HG03095 (cell line): ENCODE measurements around the gene MTMR6.

Source experiments
- ATAC-seq: cut with Tn5 transposase; IDR thresholded peaks from one replicate; pipeline ENCODE4 v1.9.1; 2021; ENCODE audit warnings: moderate library complexity; ENCODE audit not compliant: unreplicated experiment

The MTMR6 gene

DNA sequence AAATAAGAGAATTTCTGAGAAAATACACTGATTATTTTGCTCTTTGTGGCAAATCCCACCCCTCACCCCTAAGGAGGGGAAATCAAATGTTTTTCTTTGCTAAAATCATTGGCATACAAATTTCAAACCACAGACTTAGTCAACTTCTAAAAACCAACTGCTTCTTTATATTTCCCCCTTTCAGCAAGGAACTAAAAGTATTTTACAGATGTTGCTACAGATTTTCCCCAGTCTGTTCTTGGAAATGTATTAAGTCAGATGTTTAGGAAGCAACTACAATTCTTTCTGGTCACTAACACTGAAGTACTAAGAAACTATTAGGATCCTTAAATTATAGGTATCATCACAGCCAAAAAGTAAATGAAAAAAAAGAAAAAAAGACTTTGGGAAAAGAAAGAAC, 6.9 kb downstream of the MTMR6 start:
- ATAC-seq, result no peak

DNA sequence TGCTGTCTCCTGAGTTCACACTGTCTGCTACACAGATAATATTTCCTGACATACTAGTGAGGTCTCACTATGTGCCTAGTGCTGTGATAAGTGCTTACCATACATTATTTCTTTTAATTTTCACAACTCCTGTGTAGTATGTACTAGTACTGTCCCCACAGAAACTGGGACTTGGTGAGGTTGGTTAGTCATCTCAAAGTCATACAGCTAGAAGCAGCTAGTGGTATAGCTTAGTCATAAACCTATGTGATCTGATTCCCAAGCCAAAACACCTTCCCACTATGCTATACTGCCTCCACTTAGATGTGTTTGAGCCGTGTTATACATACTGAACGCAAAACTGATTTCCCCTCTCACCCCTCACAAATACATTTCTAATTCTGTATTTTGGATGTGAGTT, 10.5 kb downstream of the MTMR6 start:
- no peak for ATAC-seq

DNA sequence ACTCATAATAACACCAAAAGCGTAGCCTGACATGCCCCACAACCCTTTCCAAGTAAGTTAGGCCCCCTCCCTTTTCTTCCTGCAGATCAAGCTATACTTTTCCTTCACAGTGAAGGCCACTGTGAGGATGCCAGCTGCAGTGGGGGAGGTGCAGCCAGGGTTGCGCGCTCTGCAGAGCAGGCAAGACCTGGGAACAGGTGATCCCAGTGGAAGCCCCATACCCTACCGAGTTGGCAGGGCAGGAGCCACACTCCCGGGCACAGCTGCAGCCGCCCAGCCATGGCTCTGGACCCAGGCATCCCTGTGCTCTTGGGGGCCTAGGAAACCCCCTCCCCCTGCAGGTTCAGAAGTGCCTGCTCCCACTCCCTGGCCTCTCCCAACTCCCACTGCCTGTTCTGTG, 18.7 kb downstream of the MTMR6 start:
- ATAC-seq, result no peak

DNA sequence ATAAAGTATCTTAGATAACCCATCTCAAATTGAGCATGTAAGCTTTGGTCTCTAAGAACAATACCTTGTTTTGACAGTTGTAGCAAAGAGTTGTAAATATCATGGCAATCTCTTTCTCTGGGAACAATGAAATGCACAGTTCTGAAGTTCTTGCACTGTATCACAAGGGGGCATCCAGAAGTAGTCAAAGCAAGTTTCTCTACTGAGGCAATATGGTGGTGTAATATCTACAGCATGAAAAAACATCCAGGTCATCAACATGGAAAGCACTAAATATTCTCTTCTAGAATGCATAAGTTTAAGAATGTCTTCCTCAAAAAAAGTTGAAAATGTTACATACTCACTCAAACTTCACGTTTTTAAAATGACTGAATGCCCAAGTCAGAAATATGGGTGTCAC, 19.6 kb downstream of the MTMR6 start:
- ATAC-seq, result no peak

DNA sequence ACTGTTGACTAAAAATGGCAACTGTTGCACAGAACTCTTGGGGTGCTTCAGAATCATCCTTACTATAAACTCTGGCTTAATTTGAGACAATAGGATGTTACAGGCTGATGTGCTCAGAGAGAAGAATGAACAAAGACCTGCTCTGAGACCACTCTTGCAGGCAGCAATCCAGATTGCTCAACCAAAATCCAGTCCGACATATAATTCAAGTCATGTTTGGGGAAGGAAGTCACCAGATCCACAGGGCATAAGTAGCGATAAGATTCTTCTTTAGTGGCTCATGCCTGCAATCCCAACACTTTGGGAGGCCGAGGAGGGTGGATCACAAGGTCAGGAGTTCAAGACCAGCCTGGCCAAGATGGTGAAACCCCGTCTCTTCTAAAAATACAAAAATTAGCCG, 20.6 kb downstream of the MTMR6 start:
- ATAC-seq, result no peak

DNA sequence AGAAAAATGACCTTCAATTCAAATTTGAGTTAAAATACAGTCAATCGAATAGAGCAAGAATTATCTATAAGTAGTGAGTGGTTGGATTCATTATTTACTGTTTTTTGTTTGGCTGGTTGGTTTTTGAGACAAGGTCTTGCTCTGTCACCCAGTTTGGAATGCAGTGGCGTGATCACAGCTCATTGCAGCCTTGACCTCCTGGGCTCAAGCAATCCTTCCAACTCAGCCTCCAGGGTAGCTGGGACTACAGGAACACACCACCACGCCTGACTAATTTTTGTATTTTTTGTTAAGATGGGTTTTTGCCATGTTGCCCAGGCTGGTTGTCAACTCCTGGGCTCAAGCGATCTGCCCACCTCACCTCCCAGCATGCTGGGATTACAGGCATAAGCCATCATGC, 25.0 kb downstream of the MTMR6 start:
- ATAC-seq, result no peak

DNA sequence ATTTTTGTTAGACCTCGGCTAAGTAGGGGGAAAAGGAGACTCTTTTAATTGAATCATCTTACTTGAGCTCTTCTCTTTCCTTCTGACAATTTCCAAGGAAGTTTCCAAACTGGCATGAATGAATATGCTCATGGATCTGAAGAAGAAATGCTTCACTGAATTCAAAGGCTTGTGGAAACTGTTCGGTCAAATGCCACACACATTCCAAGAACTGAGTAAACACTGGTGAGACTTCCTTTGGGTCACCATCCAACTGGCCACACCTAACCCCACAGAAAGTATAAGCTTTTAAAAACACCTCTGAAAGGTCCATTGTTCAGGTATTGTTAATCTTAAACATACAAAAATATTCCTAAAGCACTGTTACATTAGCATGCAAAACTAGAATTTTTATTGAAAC, 33.6 kb downstream of the MTMR6 start:
- ATAC-seq, result no peak

DNA sequence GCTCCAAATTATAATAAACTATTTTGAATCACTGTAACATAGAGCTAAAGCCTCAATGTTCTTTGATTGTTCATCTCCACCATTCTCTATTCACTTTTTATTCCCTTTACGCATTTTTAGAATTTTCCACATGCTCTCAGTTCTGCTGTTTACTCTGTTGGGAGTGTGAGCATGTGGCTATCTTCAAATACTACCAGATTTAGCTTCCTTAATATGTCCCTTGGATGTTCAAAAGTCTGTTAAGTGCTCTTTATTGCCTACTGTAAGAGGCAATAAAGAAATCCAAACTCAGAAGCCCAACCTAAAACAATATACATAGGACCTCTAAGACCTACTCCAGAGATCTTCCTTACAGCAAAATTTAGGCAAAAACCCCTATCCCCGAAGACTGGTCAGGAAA, 34.5 kb downstream of the MTMR6 start:
- ATAC-seq, result no peak

DNA sequence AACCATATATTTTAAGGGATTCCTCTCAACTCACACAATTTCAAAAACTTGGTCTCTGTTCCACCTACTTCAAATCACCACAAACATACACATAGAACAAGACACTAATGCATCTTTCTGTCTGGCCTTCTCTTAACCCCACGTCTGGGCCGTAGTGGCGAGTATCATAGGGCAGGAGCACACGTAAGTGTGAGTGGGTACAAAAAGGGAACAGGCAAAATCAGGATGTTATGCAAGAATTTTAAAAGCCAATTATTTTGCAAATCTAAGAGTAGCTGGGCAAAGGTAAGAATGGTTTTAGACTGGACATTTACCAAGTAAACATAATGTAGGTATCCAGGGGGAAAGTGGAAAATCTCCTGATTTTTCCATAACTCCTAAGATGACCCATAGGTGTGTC, 35.1 kb downstream of the MTMR6 start:
- no peak for ATAC-seq

DNA sequence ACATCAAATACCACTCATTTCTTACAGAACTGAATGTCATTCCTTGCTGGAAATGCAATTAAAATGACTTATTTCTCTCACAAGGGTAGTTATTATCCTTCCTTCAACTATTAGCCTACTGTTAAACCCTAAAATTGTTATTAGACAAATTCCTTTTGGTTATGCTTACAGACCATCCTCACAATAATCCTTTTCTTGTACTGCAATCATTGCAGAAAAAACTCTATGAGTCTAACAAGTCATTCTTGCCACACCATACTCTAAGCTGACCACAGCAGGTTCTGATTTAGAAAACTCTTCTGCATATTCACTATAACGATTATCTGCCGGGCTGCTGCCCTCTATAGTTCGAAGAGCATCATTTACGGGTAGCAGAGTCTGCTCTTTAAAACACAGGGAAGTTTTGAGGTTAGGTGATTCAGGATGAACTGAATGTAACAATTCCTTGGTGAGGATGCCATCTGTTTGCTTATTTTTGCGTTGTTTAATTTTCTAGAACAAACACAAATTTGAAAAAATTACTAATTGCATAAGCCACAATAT, 38.2 kb downstream of the MTMR6 start:
- peak; percentile 77 for ATAC-seq

DNA sequence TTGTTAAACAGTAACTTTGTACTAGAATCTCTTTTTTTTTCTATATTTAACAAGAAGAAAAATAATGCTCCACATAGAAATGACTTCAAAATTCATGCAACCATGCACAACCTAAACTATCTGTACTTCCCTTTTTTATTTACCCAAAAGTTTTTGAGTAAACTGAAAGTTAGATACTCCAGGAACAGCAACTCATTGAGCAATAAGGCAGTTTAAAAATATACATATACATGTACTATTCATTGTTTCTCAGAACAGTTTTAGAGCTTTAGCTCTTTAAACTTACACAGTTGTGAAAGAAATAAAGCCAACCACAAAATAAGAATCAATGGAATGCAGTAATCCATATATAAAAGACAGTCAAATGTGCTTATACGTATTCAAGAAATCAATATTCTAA, 39.2 kb downstream of the MTMR6 start:
- no peak for ATAC-seq

DNA sequence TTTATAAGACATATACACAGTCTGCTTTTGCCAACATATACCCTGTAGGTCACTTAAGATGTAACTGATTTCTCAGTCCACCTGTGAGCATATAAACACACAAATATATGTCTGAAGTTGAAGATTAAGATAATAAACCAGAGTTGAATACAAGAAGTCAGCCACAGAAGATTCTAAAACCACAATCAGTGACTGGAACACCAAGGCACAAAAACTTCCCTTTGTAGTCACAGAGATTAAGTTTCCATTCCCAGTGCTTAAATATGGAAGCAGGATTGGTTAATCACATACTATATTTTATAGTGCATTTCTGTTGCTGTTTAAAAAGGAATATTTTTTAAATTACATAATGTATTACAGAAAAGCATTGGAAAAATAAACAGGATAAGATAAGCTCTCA, 39.9 kb downstream of the MTMR6 start:
- no peak for ATAC-seq

DNA sequence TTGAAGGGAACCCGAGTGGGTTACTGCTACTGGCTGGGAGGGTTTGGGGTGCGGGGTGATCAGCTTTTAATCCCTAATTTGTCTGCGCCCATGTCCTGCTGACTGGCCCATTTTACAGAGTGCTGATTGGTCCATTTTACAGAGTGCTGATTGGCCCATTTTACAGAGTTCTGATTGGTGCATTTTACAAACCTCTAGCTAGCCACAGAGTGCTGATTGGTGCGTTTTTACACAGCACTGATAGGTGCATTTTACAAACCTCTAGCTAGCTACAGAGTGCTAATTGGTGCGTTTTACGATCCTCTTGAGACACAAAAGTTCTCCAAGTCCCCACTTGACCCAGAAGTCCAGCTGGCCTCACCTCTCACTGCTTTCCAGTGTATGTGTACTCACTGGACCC, 43.2 kb downstream of the MTMR6 start:
- ATAC-seq, result no peak

DNA sequence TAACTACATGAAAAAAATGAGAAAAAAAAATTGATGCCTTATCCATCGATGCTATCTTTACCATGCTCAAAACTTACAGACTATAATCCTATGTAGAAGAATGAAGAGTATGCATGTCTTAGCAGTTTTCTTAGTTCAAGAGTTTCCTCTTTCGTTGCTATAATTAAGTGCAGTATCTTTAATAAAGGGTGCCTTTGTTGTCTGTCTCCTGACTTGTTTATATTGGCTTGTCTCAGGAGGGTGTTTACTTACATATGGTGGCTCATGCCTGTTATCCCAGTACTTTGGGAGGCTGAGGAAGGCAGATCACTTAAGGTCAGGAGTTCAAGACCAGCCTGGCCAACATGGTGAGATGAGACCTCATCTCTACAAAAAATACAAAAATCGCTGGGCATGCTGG, 44.3 kb downstream of the MTMR6 start:
- ATAC-seq, result no peak

DNA sequence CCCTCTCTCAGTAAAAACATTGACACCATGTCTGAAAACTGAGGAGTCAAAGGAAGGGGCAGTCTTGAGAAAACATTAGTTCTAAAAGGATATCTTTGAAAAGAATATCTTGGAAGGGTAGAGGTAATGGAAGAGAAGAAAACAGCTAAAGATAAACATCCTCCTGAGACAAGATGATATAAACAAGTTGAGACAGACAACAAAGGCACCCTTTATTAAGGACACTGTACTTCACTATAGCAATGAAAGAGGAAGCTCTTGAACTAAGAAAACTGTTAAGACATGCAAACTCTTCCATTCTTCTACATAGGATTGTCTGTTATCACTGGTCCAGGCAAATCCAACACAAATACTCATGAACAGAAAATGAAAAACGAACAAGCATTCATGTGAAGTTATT, 46.3 kb downstream of the MTMR6 start:
- ATAC-seq, result no peak

DNA sequence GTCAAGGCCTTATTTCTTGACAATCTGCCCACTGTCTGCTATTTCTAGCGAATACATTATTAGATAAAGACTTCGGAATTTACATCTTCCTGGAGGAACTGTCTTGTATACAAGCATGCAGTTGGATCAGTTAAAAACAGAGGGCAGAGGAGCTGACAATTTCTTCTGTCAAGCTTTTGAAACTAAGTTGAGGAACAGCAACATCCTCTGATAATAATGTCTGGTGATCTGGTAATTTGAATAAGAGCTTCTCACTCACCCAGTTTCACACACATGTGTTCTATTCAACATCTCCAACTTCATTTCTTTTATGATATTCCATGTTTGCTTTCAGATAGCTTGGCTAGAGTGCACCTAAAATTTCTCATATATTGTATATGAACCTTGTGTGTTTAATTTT, 50.2 kb downstream of the MTMR6 start:
- ATAC-seq, result no peak

DNA sequence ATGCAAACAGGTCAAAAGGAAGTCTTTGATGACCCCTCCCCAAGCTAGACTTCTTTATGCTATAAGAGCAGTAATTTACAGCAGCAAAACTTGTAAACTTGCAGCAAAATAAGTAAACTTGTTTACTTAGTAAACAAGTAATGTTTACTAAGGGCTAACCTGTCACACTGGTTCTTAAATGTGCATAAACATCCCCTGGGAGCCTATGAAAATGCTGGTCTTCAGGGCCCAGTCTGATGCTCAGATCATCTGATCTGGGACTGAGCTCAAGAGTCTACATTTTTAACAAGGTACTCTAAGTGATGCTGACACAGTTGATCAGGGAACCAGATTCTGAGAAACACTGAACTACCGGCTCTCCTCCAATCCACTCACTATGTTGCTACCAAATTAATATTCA, 53.4 kb downstream of the MTMR6 start:
- ATAC-seq, result no peak

DNA sequence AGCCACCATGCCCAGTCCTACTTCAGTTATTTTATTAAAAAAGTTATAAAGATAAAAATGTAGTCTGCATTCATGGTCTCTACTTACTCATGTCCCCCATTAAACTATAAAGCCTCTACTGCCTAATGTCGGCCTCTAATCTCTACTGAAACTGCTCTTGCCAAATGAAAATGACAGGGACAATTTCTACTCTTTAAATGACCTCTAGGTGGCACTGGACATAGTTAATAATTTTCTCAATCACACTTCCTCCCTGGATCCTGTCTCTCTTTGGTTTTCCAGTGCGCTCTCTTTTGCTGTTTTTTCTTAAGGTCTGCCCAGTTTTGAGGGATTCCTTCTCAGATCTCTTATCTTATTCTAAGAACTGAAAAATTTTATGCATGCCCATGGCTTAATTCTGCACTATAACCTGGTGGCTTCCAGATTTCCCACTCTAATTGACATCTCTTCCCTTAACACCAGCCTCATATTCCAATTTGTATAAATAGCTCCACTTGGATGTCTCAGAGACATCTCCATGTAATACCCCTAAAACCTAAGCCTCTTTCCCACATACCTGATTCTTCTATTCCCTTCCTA, 54.3 kb downstream of the MTMR6 start:
- ATAC-seq, result no peak

DNA sequence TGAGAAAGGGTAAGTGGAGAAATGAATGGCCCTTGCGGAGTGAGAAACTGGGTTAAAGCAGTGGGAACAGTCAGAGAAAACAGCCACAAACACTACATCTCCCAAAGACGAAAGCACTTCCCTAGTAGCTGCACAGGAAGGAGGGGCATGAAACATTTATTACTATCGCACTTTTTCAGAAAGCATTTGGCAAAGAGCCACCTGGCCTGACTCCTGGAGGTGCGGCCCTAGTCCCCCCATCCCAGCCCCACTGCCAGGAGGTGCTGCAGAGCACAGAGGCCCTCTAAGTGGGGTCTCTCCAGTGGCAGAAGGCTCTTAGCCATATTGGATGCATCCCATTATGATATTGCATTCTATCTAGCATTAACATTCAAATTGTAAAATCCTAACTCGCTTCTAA, 55.8 kb downstream of the MTMR6 start:
- no peak for ATAC-seq

DNA sequence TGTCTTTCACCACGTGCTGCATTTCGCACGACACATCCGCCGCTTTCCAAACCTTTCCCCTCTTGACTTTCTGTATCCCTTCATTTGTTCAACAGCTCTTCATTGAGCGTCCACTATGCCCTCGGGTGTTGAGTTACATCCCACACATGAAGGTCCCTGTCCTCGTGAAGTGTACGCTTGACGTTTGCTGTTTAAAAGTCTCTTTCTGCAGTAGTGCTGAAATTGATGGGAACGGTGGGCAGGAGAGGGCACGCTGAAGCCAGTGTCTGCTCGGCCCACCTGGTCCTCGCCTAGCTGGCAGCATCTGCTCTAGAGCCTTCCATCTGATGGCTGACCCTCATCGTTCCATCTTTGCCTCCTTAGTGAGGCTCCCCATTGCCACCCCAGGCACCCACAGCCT, 59.6 kb downstream of the MTMR6 start:
- ATAC-seq, result no peak

DNA sequence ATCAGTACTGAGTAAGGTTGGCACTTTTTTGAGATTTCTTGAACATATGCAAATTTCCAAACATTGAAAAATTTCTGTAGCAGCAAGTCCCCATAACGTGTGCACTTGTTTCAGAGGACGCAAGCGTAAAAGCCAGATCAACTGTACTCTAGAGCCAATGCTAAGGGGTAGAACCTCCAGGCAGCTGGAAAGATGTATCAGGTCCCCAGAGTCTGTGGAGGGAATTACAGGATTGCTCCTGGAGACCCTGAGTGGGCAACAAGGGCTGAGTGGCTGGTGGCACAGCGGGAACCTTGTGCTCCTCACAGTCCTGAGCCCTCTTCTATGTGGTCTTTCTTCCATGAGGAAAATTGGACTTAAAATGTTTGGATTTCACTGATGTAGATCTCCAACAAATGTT, 61.3 kb downstream of the MTMR6 start:
- no peak for ATAC-seq

DNA sequence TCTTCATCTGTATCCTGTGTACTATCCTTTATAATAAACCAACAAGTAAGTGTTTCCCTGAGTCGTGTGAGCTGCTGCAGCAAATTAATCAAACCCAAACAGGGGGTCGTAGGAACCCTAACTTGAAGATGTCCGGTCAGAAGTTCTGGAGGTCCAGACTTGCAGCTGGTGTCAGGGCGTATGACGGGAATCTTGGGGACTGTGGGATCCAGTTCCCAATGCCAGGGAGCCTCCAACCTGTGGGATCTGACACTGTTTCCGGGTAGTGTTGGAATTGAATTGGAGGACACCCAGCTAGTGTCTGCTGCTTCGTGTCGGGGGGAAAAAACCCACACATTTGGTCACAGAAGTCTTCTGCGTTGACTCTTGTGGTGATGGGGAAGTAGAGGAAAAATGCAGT, 63.1 kb downstream of the MTMR6 start:
- no peak for ATAC-seq

DNA sequence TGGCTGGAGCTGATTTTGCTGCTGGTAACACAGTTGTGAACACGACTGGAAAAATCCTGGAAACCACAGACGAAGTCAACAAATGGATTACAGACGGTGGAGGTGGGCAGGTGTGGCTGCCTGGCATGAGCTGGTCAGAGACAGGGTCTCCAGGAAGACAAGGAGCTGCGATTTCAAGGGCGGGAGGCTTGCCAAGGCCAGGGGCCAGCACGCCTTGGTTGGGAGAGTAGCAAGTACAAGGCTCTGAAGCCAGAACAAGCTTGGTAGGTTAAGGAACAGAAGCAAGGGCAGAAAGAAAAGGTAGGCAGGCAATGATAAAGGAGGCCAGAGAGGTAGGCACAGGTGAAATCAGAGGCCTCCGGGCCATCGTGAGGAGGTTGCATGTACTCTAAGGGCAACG, 64.5 kb downstream of the MTMR6 start:
- ATAC-seq, result no peak

DNA sequence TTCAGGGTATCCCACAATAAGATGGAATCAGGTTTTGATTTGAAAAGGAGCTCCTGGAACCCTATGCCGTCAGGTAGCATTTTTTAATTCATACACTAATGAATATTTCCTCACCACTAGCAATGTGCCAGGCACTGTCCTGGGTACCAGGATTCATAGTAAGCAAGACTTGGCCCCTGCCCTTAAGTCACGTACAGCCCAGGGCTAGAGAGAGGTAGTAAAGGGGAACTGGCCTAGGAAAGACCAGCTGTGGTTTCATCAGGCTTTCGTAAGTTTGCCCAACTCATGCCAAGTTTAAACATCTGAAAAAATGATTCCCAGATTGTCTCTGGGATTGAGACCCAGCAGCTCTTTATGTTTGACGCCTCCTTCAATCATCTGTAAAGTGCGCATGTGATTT, 69.3 kb downstream of the MTMR6 start:
- no peak for ATAC-seq
